Thyroid gland (tissue), 4 donors: ENCODE data around the gene GPR156.

ENCODE experiments used
- POLR2A ChIP-seq, 2 donors: fragments of 450-650 bp; IDR thresholded peaks; one replicate each; pipeline ENCODE4 v1.6.1; 2017; ENCODE audit warnings: antibody characterized with exemption in 2 of 2, mild to moderate bottlenecking in 2 of 2, moderate library complexity in 1 of 2
- TF ChIP-seq, protein P1 (sequence below), 6 experiments: fragments of 200-600 bp in 3 of 6; fragments of 450-650 bp in 3 of 6; sonication (generic) in 3 of 6; IDR thresholded peaks; one replicate each; pipeline ENCODE4 v1.5.1; 2016 to 2019; ENCODE audit warnings: antibody characterized with exemption in 6 of 6, mild to moderate bottlenecking in 2 of 6, inconsistent platforms in 1 of 6, moderate library complexity in 1 of 6

DNA sequence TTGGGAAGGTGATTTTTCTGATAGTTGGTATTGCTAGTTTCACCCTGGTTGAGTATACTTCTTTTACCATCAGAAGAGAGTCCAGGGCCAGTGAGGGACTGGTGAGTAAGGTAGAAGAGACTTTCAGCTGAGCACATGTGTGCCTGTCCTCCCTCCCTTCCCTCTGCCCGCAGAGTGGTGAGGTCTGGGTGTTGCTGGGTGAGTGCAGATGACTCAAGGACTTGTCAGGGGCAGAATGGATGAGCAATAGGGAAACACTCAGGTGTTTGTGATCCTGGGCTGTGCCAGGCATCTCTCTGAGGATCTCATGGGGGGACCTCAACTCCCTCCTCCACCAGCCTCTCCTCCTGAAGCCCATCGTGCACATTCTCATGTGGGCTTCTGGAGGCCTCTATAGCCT is 114.8 kb downstream of the GPR156 start:
- TF ChIP-seq, protein P1, sequence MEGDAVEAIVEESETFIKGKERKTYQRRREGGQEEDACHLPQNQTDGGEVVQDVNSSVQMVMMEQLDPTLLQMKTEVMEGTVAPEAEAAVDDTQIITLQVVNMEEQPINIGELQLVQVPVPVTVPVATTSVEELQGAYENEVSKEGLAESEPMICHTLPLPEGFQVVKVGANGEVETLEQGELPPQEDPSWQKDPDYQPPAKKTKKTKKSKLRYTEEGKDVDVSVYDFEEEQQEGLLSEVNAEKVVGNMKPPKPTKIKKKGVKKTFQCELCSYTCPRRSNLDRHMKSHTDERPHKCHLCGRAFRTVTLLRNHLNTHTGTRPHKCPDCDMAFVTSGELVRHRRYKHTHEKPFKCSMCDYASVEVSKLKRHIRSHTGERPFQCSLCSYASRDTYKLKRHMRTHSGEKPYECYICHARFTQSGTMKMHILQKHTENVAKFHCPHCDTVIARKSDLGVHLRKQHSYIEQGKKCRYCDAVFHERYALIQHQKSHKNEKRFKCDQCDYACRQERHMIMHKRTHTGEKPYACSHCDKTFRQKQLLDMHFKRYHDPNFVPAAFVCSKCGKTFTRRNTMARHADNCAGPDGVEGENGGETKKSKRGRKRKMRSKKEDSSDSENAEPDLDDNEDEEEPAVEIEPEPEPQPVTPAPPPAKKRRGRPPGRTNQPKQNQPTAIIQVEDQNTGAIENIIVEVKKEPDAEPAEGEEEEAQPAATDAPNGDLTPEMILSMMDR (IDR thresholded peaks at IDR 0.05) = no peak
- no peak for TF ChIP-seq POLR2A (IDR thresholded peaks at IDR 0.05)
